Adrenal gland (tissue), 12 donors: ENCODE results near the gene PAPOLA. TPM values are rescaled to one million over a fixed set of nuclear protein-coding genes. Genes with fewer than 3 reads are reported as not detected.
A peak's percentile ranks its signal among the peaks of the same experiment; 100 is the strongest.

ENCODE experiments used
- DNase-seq, 7 donors: peaks; one replicate each; pipeline ENCODE4 v3.0.0-alpha.2; 2019 to 2020
- H3K27ac ChIP-seq, 5 donors: fragments of 200-600 bp; sonication (generic) in 4 of 5; 1 replicate in 3 of 5; 2 replicates in 2 of 5; pipeline versions ENCODE4 v1.5.1 to v1.8.0; 2016 to 2020; ENCODE audit warnings: mild to moderate bottlenecking in 1 of 5
- H3K27me3 ChIP-seq: fragments of 200-600 bp; 2 replicates; pipeline ENCODE4 v1.8.0; 2021
- H3K36me3 ChIP-seq, 2 donors: fragments of 200-600 bp; replicated peaks in 1 of 2; 1 replicate in 1 of 2; 2 replicates in 1 of 2; pipeline versions ENCODE4 v1.5.1 to v1.8.0; 2018 to 2022
- H3K4me1 ChIP-seq, 2 donors: fragments of 200-600 bp; replicated peaks in 1 of 2; 1 replicate in 1 of 2; 2 replicates in 1 of 2; pipeline versions ENCODE4 v1.5.1 to v1.8.0; 2018 to 2021
- H3K4me3 ChIP-seq, 4 donors: fragments of 200-600 bp; sonication (generic) in 3 of 4; one replicate each; pipeline ENCODE4 v1.5.1; 2016 to 2018
- H3K9me3 ChIP-seq, 3 donors: fragments of 200-600 bp; sonication (generic) in 1 of 3; replicated peaks in 1 of 3; 1 replicate in 2 of 3; 2 replicates in 1 of 3; pipeline versions ENCODE4 v1.5.1 to v1.8.0; 2016 to 2021
- CTCF ChIP-seq, 6 experiments: fragments of 450-650 bp in 4 of 6; fragments of 200-600 bp in 2 of 6; sonication (generic) in 1 of 6; IDR thresholded peaks; 1 replicate in 5 of 6; 2 replicates in 1 of 6; pipeline versions ENCODE4 v1.5.1 to v1.8.0; 2016 to 2021; ENCODE audit warnings: antibody characterized with exemption in 6 of 6, mild to moderate bottlenecking in 2 of 6, moderate library complexity in 1 of 6
- POLR2A ChIP-seq, 2 donors: fragments of 450-650 bp; IDR thresholded peaks; one replicate each; pipeline ENCODE4 v1.6.1; 2017; ENCODE audit warnings: antibody characterized with exemption in 2 of 2, mild to moderate bottlenecking in 2 of 2, moderate library complexity in 1 of 2
- WGBS, 4 donors: extraction: QIAGEN DNeasy Blood & Tissue Kit in 2 of 4; methylation state at CpG; one replicate each; pipeline versions ENCODE4 v1.1.5 to v1.1.7; 2013 to 2017; 5-methylcytosine and 5-hydroxymethylcytosine counted together
- intact Hi-C, 2 donors: fragments of 100-400 bp; cut with DNase I; formaldehyde crosslinking; loops; one replicate each; pipeline versions ENCODE4 v1.14.1 to v1.15.0; 2022 to 2023
- polyA plus RNA-seq, 3 donors: library from polyadenylated mRNA; stranded (reverse); fragments of 200-250 nt in 2 of 3; fragments of 350-450 nt in 1 of 3; fragmentation: Illumina TruSeq in 1 of 3; extraction: RNeasy Lipid Tissue Mini Kit (QIAGEN cat#74804) in 1 of 3; gene quantifications; one replicate each; pipeline ENCODE4 v1.2.3, GENCODE V29; 2013 to 2014
- total RNA-seq, 9 donors: library from RNA; depleted of rRNA in 4 of 9; stranded (reverse); fragments of >200 nt in 4 of 9; fragments of 120-200 nt in 1 of 9; fragmentation: NEBNext Ultra II Directional in 1 of 9; extraction: Animal tissue kit (Norgen Biotek cat#: 25700) in 1 of 9; gene quantifications; one replicate each; pipeline versions ENCODE4 v1.1.0 to v1.2.4, GENCODE V29; 2013 to 2023
- donor health status: healthy with polysubstance abuse.
- donor health status: Bipolar disorder and iron deficiency.
- donor health status: DM: yes; HTN: yes; CAD: no.
- donor health status: DM: no; HTN: no; CAD: no.
- donor health status: DM: no; HTN: no; CAD: no.
- donor health status: DM: yes; HTN: yes; CAD: no.

Gene PAPOLA
- total and polyA plus RNA-seq, 12 donors: 63.3 to 205 (median 156) TPM

GRCh38 chr14:96574633-96575632 lies 72.8 kb downstream of the PAPOLA start:
- WGBS, 4 donors: 47 to 53% (median 49%) methylated on average over 6 of the region's 6 CpGs
- TF ChIP-seq CTCF (IDR thresholded peaks at IDR 0.05) (no peak), POLR2A (IDR thresholded peaks at IDR 0.05) (no peak)
- Histone ChIP-seq H3K36me3 (no peaks in the 10 kb centered on the region), H3K4me1 (peaks cover 10 to 16% of the 10 kb centered on the region in 2 donors), H3K9me3 (no peaks in the 10 kb centered on the region), H3K4me3 (no peak overlapping the region), H3K27me3 (no peaks in the 10 kb centered on the region), H3K27ac (no peak overlapping the region)
- DNase-seq: peak in 5 of 7 donors; percentile 32 to 63 (median 43)
- intact Hi-C loops: loop anchor here in 1 of 2 donors (10.0 kb wide), 1 partner anchor 170 kb away; no protein-coding TSS in a partner anchor

GRCh38 chr14:96576359-96576758 lies 74.2 kb downstream of the PAPOLA start:
- Histone ChIP-seq H3K27me3 (no peaks in the 10 kb centered on the region), H3K9me3 (no peaks in the 10 kb centered on the region), H3K4me3 (no peak overlapping the region), H3K4me1 (peaks cover 10 to 16% of the 10 kb centered on the region in 2 donors), H3K27ac (no peak overlapping the region), H3K36me3 (no peaks in the 10 kb centered on the region)
- 79 to 90% (median 83%) methylated on average over 6 of the region's 6 CpGs for WGBS, 4 donors
- DNase-seq: no peak
- intact Hi-C loops: loop anchor here in 1 of 2 donors (10.0 kb wide), 1 partner anchor 168 kb away; no protein-coding TSS in a partner anchor
- no peak for TF ChIP-seq POLR2A (IDR thresholded peaks at IDR 0.05)
- no peak for TF ChIP-seq CTCF (IDR thresholded peaks at IDR 0.05)

GRCh38 chr14:96576937-96577336 lies 74.8 kb downstream of the PAPOLA start:
- peaks cover 10 to 16% of the 10 kb centered on the region in 2 donors for H3K4me1 ChIP-seq
- intact Hi-C loops: loop anchor here in 1 of 2 donors (10.0 kb wide), 1 partner anchor 168 kb away; no protein-coding TSS in a partner anchor
- 43 to 58% (median 52%) methylated on average over 3 of the region's 3 CpGs for WGBS, 4 donors

More at GRCh38 chr14:96576937-96577336, 74.8 kb downstream of the PAPOLA start:
- no peaks in the 10 kb centered on the region for H3K36me3 ChIP-seq
- no peaks in the 10 kb centered on the region for H3K9me3 ChIP-seq
- TF ChIP-seq CTCF (IDR thresholded peaks at IDR 0.05) (no peak), POLR2A (IDR thresholded peaks at IDR 0.05) (no peak)
- DNase-seq: no peak
- no peaks in the 10 kb centered on the region for H3K27me3 ChIP-seq
- no peak overlapping the region for H3K4me3 ChIP-seq
- no peak overlapping the region for H3K27ac ChIP-seq
